ENCODE data around the gene CKAP5. TPM values are rescaled to one million over a fixed set of nuclear protein-coding genes. Genes with fewer than 3 reads are reported as not detected.
"Not testable (repeated sequence)": the region's sequence is repeated elsewhere in the genome, so short reads cannot be mapped to it uniquely, and the experiment has no call there.

Gene CKAP5
- total and polyA plus RNA-seq, 12 donors = 9.6 to 114 (median 80.1) TPM

GRCh38 chr11:46826310-46827044, 19.6 kb downstream of the CKAP5 start:
- WGBS, 2 donors = 1% methylated on average over 32 of the region's 32 CpGs
- peaks cover 0 to 54% (median 40%) of the 10 kb centered on the region in 9 donors for H3K4me1 ChIP-seq
- intact Hi-C loops (cut with DNase I) = loop anchor here in 4 of 10 donors (1.0 to 2.0 kb wide), 2 partner anchors 20 kb away; partner anchors contain the start of gene CKAP5 (in 4 of the 4)

GRCh38 chr11:46808799-46809431, 37.2 kb downstream of the CKAP5 start:
- Histone ChIP-seq H3K27me3 (no peaks in the 10 kb centered on the region), H3K36me3 (peaks cover 0 to 96% (median 30%) of the 10 kb centered on the region in 9 donors), H3K9me3 (no peaks in the 10 kb centered on the region), H3K4me1 (no peaks in the 10 kb centered on the region), H3K27ac (no peak overlapping the region), H3K4me3 (no peak overlapping the region)
- ATAC-seq = no peak
- intact Hi-C loops (cut with DNase I) = no loop called here
- TF ChIP-seq CTCF (IDR thresholded peaks at IDR 0.05) = peak in 6 of 9 donors; percentile 15 to 35 (median 31)
- DNase-seq = no peak
- WGBS, 2 donors = 53 to 57% methylated on average over 3 of the region's 3 CpGs

More at GRCh38 chr11:46826310-46827044, 19.6 kb downstream of the CKAP5 start:
- H3K36me3 ChIP-seq = no peaks in the 10 kb centered on the region
- peak overlapping the region; percentile 19 to 81 (median 66) for H3K4me3 ChIP-seq
- DNase-seq = peak; percentile 84 to 85
- H3K27ac ChIP-seq = peak overlapping the region in 9 of 10 donors; percentile 64 to 87 (median 78)
- peak; percentile 99 for ATAC-seq
- peak in 4 of 9 donors; percentile 31 to 46 (median 38) for TF ChIP-seq CTCF (IDR thresholded peaks at IDR 0.05)
- no peaks in the 10 kb centered on the region for H3K9me3 ChIP-seq
- no peaks in the 10 kb centered on the region for H3K27me3 ChIP-seq

- intact Hi-C loops (cut with DNase I) = no loop called here
- Histone ChIP-seq H3K4me1 (peaks cover 0 to 17% (median 0%) of the 10 kb centered on the region in 9 donors), H3K4me3 (no peak overlapping the region), H3K27ac (peak overlapping the region in 5 of 10 donors; percentile 19 to 55 (median 47)), H3K9me3 (no peaks in the 10 kb centered on the region), H3K27me3 (no peaks in the 10 kb centered on the region), H3K36me3 (peaks cover 0 to 97% (median 20%) of the 10 kb centered on the region in 9 donors)
- TF ChIP-seq CTCF (IDR thresholded peaks at IDR 0.05) = no peak
- DNase-seq = no peak
- ATAC-seq = peak in 6 of 8 donors; percentile 43 to 82 (median 70)
- WGBS, 2 donors = 35 to 45% methylated on average over 7 of the region's 7 CpGs
These were observed 44.2 kb downstream of the CKAP5 start for GRCh38 chr11:46801694-46802470.

- H3K4me3 ChIP-seq = no peak overlapping the region
- intact Hi-C loops (cut with DNase I) = no loop called here
- H3K27me3 ChIP-seq = no peaks in the 10 kb centered on the region
- TF ChIP-seq CTCF (IDR thresholded peaks at IDR 0.05) = no peak
- peaks cover 0 to 17% (median 0%) of the 10 kb centered on the region in 9 donors for H3K4me1 ChIP-seq
- no peaks in the 10 kb centered on the region for H3K9me3 ChIP-seq
- 90 to 95% methylated on average over 1 of the region's 1 CpG for WGBS, 2 donors
- H3K36me3 ChIP-seq = peaks cover 0 to 97% (median 27%) of the 10 kb centered on the region in 9 donors
- H3K27ac ChIP-seq = peak overlapping the region in 3 of 10 donors; percentile 15 to 27 (median 24)
- DNase-seq (no peak), ATAC-seq (peak in 3 of 8 donors; percentile 63 to 76 (median 75))
These were observed 45.9 kb downstream of the CKAP5 start for GRCh38 chr11:46800177-46800576.

GRCh38 chr11:46799725-46800124, 46.4 kb downstream of the CKAP5 start:
- DNase-seq, H3K4me3 ChIP-seq, H3K9me3 ChIP-seq, H3K27me3 ChIP-seq, ATAC-seq: not testable (repeated sequence)
- 99 to 100% methylated on average over 2 of the region's 2 CpGs for WGBS, 2 donors
- Histone ChIP-seq H3K27ac (peak overlapping the region in 3 of 10 donors; percentile 24 to 27 (median 27)), H3K4me1 (peaks cover 0 to 17% (median 0%) of the 10 kb centered on the region in 9 donors), H3K36me3 (peaks cover 0 to 97% (median 31%) of the 10 kb centered on the region in 9 donors)
- intact Hi-C loops (cut with DNase I) = loop anchor here in 1 of 10 donors (5.0 kb wide), 1 partner anchor 42 kb away; no protein-coding TSS in a partner anchor
